Endodermal cell (in vitro differentiated cells): ENCODE data around the gene ZNF224. TPM values are rescaled to one million over a fixed set of nuclear protein-coding genes. Genes with fewer than 3 reads are reported as not detected.

Source experiments
- DNase-seq: peaks from one replicate; pipeline ENCODE4 v3.0.0-alpha.2; 2017
- H3K27ac ChIP-seq: 2 replicates; pipeline ENCODE4 v1.5.1; 2013; ENCODE audit warnings: mild to moderate bottlenecking, low read depth, low read length, moderate library complexity
- H3K27me3 ChIP-seq: 2 replicates; pipeline ENCODE4 v1.6.1; 2013; ENCODE audit warnings: mild to moderate bottlenecking, low read length, moderate library complexity; ENCODE audit not compliant: insufficient read depth, control insufficient read depth, poor library complexity, severe bottlenecking
- H3K36me3 ChIP-seq: 2 replicates; pipeline ENCODE4 v1.7.0; 2013; ENCODE audit warnings: mild to moderate bottlenecking, low read length, moderate library complexity; ENCODE audit not compliant: control insufficient read depth, insufficient read depth
- H3K4me1 ChIP-seq: one replicate; pipeline ENCODE4 v1.7.0; 2013; ENCODE audit warnings: low read length; ENCODE audit not compliant: control insufficient read depth, insufficient read depth
- H3K4me3 ChIP-seq: 2 replicates; pipeline ENCODE4 v1.5.1; 2013; ENCODE audit warnings: mild to moderate bottlenecking, low read length, moderate library complexity
- H3K9ac ChIP-seq: 2 replicates; pipeline ENCODE4 v1.6.1; 2013; ENCODE audit warnings: mild to moderate bottlenecking, low read length, moderate library complexity; ENCODE audit not compliant: poor library complexity, severe bottlenecking; ENCODE audit errors: extremely low read depth
- H3K9me3 ChIP-seq: 2 replicates; pipeline ENCODE4 v1.6.1; 2013; ENCODE audit warnings: mild to moderate bottlenecking, low read length, moderate library complexity; ENCODE audit not compliant: control insufficient read depth
- H3K27ac Mint-ChIP-seq: 2 replicates; pipeline ENCODE4 v1.8.0; 2020; ENCODE audit warnings: mixed read lengths
- H3K27me3 Mint-ChIP-seq: 2 replicates; pipeline ENCODE4 v1.8.0; 2021; ENCODE audit warnings: mild to moderate bottlenecking, mixed read lengths; ENCODE audit not compliant: insufficient read depth
- H3K36me3 Mint-ChIP-seq: 2 replicates; pipeline ENCODE4 v1.8.0; 2020; ENCODE audit warnings: low read depth, mixed read lengths
- H3K4me1 Mint-ChIP-seq: 2 replicates; pipeline ENCODE4 v1.8.0; 2020; ENCODE audit warnings: mixed read lengths
- H3K4me3 Mint-ChIP-seq: 2 replicates; pipeline ENCODE4 v1.8.0; 2020; ENCODE audit warnings: mild to moderate bottlenecking, moderate library complexity, mixed read lengths
- H3K9me3 Mint-ChIP-seq: 2 replicates; pipeline ENCODE4 v1.8.0; 2020; ENCODE audit warnings: mild to moderate bottlenecking, mixed read lengths
- WGBS, 2 experiments: methylation state at CpG; one replicate each; pipeline versions ENCODE4 v1.1.5 to v1.1.7; 2013; ENCODE audit warnings: missing lambda C conversion rate in 2 of 2, mixed read lengths in 1 of 2; ENCODE audit not compliant: insufficient coverage in 1 of 2, insufficient read length in 1 of 2; 5-methylcytosine and 5-hydroxymethylcytosine counted together
- total RNA-seq, 2 donors: library from RNA; stranded (reverse); fragmentation: NEBNext Ultra II Directional in 1 of 2; extraction: Animal tissue kit (Norgen Biotek cat#: 25700) in 1 of 2; gene quantifications; 2 replicates in 1 of 2; 3 replicates in 1 of 2; pipeline ENCODE4 v1.2.1, GENCODE V29; 2021
- TF ChIP-seq, protein P1 (sequence below): fragments of 200-600 bp; sonication (generic); conservative IDR thresholded peaks from 2 replicates; pipeline ENCODE4 v1.5.0; 2021; ENCODE audit warnings: antibody characterized with exemption, mild to moderate bottlenecking

ZNF224 gene
- total RNA-seq, 2 donors from 2014 or later: 19.7 to 22.1 TPM

GRCh38 chr19:44141191-44142058, 47.3 kb downstream of the ZNF224 start, which contains the start of gene ZNF234:
TSS of gene ZNF234 (plus strand) at chr19:44141554. CDS start at chr19:44144633, 3,079 bp downstream.
- Histone ChIP-seq H3K36me3 (peaks cover 12% of the 10 kb centered on the region), H3K4me1 (no peaks in the 10 kb centered on the region), H3K9ac (peak within 1 kb of the TSS; percentile 72), H3K4me3 (peak within 1 kb of the TSS; percentile 95), H3K9me3 (no peaks in the 10 kb centered on the region), H3K27me3 (no peaks in the 10 kb centered on the region), H3K27ac (no peak within 1 kb of the TSS)
- Mint-ChIP-seq H3K36me3 (peaks cover 18% of the 10 kb centered on the region), H3K4me1 (peaks cover 8% of the 10 kb centered on the region), H3K4me3 (peak within 1 kb of the TSS; percentile 90), H3K9me3 (no peaks in the 10 kb centered on the region), H3K27me3 (no peaks in the 10 kb centered on the region), H3K27ac (peak within 1 kb of the TSS; percentile 89)
- TF ChIP-seq, protein P1, sequence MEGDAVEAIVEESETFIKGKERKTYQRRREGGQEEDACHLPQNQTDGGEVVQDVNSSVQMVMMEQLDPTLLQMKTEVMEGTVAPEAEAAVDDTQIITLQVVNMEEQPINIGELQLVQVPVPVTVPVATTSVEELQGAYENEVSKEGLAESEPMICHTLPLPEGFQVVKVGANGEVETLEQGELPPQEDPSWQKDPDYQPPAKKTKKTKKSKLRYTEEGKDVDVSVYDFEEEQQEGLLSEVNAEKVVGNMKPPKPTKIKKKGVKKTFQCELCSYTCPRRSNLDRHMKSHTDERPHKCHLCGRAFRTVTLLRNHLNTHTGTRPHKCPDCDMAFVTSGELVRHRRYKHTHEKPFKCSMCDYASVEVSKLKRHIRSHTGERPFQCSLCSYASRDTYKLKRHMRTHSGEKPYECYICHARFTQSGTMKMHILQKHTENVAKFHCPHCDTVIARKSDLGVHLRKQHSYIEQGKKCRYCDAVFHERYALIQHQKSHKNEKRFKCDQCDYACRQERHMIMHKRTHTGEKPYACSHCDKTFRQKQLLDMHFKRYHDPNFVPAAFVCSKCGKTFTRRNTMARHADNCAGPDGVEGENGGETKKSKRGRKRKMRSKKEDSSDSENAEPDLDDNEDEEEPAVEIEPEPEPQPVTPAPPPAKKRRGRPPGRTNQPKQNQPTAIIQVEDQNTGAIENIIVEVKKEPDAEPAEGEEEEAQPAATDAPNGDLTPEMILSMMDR: no peak
- DNase-seq: peak; percentile 85
- WGBS, 2 experiments: 1 to 3% methylated on average over 35 to 52 of the region's 52 CpGs

DNA sequence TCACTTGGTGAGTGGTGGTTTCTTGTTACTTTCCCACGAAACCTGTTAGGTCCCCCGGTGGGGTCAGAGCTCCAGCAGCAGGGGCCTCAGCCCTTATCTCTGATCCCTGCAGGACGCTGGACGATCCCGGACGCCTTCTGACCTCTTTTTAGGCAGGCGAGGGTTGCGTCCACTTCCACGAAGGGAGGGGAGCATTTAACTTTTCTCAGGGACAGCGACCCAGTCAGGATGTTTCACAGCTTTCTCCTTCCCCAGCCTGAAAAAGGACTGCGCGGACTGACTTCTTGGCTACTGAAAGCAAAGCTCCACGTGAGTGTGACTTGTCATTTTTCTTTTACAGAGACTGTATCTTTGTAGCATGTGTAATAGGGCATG, 47.9 kb downstream of the ZNF224 start:
- peak overlapping the region; percentile 90 for H3K4me3 Mint-ChIP-seq
- H3K27me3 ChIP-seq: no peaks in the 10 kb centered on the region
- peaks cover 18% of the 10 kb centered on the region for H3K36me3 Mint-ChIP-seq
- TF ChIP-seq, protein P1: no peak
- WGBS, 2 experiments: 9 to 11% methylated on average over 4 to 13 of the region's 13 CpGs
- H3K27ac ChIP-seq: no peak overlapping the region
- no peaks in the 10 kb centered on the region for H3K9me3 ChIP-seq
- H3K27me3 Mint-ChIP-seq: no peaks in the 10 kb centered on the region
- peak overlapping the region; percentile 89 for H3K27ac Mint-ChIP-seq
- no peaks in the 10 kb centered on the region for H3K4me1 ChIP-seq
- H3K9me3 Mint-ChIP-seq: no peaks in the 10 kb centered on the region
- peak overlapping the region; percentile 72 for H3K9ac ChIP-seq
- DNase-seq: peak; percentile 48
- peaks cover 8% of the 10 kb centered on the region for H3K4me1 Mint-ChIP-seq
- H3K4me3 ChIP-seq: peak overlapping the region; percentile 95
- peaks cover 13% of the 10 kb centered on the region for H3K36me3 ChIP-seq

DNA sequence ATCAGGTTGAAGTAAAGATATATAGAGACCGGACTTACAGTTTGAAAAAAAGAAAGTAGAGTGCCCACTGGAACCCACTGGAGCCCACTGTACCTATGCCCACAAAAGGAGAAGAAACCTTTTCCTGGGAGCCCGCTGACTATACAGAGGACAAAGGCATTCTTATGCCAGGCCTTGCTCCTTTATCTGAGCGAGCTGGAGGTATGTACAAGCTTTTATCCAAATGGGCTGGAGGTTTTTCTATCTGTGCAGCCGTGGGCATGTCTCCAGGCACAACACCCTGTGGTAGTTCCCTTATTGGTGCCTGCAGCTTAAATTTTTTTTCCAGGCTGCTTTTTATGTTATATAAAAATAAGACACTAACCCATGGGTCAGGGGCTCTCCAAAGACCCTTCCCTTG, 55.6 kb downstream of the ZNF224 start:
- Mint-ChIP-seq H3K27ac (no peak overlapping the region), H3K9me3 (peaks cover 2% of the 10 kb centered on the region), H3K4me1 (no peaks in the 10 kb centered on the region), H3K36me3 (peaks cover 63% of the 10 kb centered on the region), H3K27me3 (no peaks in the 10 kb centered on the region), H3K4me3 (no peak overlapping the region)
- TF ChIP-seq, protein P1: no peak
- Histone ChIP-seq H3K27me3 (no peaks in the 10 kb centered on the region), H3K9me3 (no peaks in the 10 kb centered on the region), H3K9ac (no peak overlapping the region), H3K4me1 (no peaks in the 10 kb centered on the region), H3K4me3 (no peak overlapping the region), H3K36me3 (peaks cover 69% of the 10 kb centered on the region), H3K27ac (no peak overlapping the region)
- no peak for DNase-seq
- WGBS, 2 experiments: 94 to 100% methylated on average over 3 to 4 of the region's 4 CpGs
